GM23338 (cell line): ENCODE measurements around the gene DNMT1. TPM values are rescaled to one million over a fixed set of nuclear protein-coding genes. Genes with fewer than 3 reads are reported as not detected.

ENCODE experiments used
- ATAC-seq: fragments of 200-7000 bp; cut with Tn5 transposase; 3 replicates; pipeline ENCODE4 v1.9.1; 2020
- DNase-seq: peaks from one replicate; pipeline ENCODE4 v3.0.0-alpha.2; 2015; ENCODE audit warnings: low spot score
- H2AFZ ChIP-seq: fragments of 200-600 bp; sonication (generic); 2 replicates; pipeline ENCODE4 v1.8.0; 2016; ENCODE audit warnings: antibody characterized with exemption, mild to moderate bottlenecking, moderate library complexity
- H3F3A ChIP-seq: fragments of 200-600 bp; sonication (generic); replicated peaks from 2 replicates; pipeline ENCODE4 v1.8.0; 2017; ENCODE audit warnings: antibody characterized with exemption, mixed run types, low read depth
- H3K27ac ChIP-seq: fragments of 200-600 bp; sonication (generic); 2 replicates; pipeline ENCODE4 v1.6.1; 2016; ENCODE audit warnings: low read depth
- H3K27me3 ChIP-seq: fragments of 200-600 bp; sonication (generic); 2 replicates; pipeline ENCODE4 v1.8.0; 2016; ENCODE audit warnings: mild to moderate bottlenecking, mixed run types, moderate library complexity; ENCODE audit not compliant: insufficient read depth
- H3K36me3 ChIP-seq: fragments of 200-600 bp; sonication (generic); 2 replicates; pipeline ENCODE4 v1.8.0; 2016; ENCODE audit warnings: mild to moderate bottlenecking; ENCODE audit not compliant: insufficient read depth
- H3K4me1 ChIP-seq: fragments of 200-600 bp; sonication (generic); 2 replicates; pipeline ENCODE4 v1.8.0; 2016; ENCODE audit warnings: mild to moderate bottlenecking, moderate library complexity; ENCODE audit not compliant: insufficient read depth
- H3K4me2 ChIP-seq: fragments of 200-600 bp; sonication (generic); 2 replicates; pipeline ENCODE4 v1.7.1; 2017; ENCODE audit warnings: mixed run types
- H3K4me3 ChIP-seq: fragments of 200-600 bp; sonication (generic); 2 replicates; pipeline ENCODE4 v1.6.1; 2016; ENCODE audit warnings: mixed run types
- H3K79me2 ChIP-seq: fragments of 200-600 bp; sonication (generic); replicated peaks from 2 replicates; pipeline ENCODE4 v1.8.0; 2017; ENCODE audit warnings: mild to moderate bottlenecking; ENCODE audit not compliant: insufficient read depth
- H3K9me2 ChIP-seq: fragments of 200-600 bp; sonication (generic); 2 replicates; pipeline ENCODE4 v1.8.0; 2017; ENCODE audit not compliant: insufficient read depth
- H4K20me1 ChIP-seq: fragments of 200-600 bp; sonication (generic); replicated peaks from 2 replicates; pipeline ENCODE4 v1.8.0; 2017; ENCODE audit warnings: mild to moderate bottlenecking; ENCODE audit not compliant: insufficient read depth
- H3K27ac Mint-ChIP-seq: 2 replicates; pipeline ENCODE4 v1.8.0; 2020; ENCODE audit warnings: inconsistent platforms, mild to moderate bottlenecking, moderate library complexity, mixed read lengths
- H3K27me3 Mint-ChIP-seq: 3 replicates; pipeline ENCODE4 v1.8.0; 2022; ENCODE audit warnings: low read depth, mild to moderate bottlenecking, moderate library complexity, mixed read lengths, inconsistent platforms; ENCODE audit not compliant: insufficient read depth, poor library complexity
- H3K36me3 Mint-ChIP-seq: 3 replicates; pipeline ENCODE4 v1.8.0; 2021; ENCODE audit warnings: low read depth, mild to moderate bottlenecking, inconsistent platforms, moderate library complexity, mixed read lengths
- H3K4me1 Mint-ChIP-seq: 3 replicates; pipeline ENCODE4 v1.8.0; 2020; ENCODE audit warnings: mild to moderate bottlenecking, inconsistent platforms, mixed read lengths
- H3K4me3 Mint-ChIP-seq: 3 replicates; pipeline ENCODE4 v1.8.0; 2021; ENCODE audit warnings: moderate library complexity, mild to moderate bottlenecking, inconsistent platforms, mixed read lengths
- H3K9me3 Mint-ChIP-seq: 3 replicates; pipeline ENCODE4 v1.8.0; 2020; ENCODE audit warnings: moderate library complexity, mild to moderate bottlenecking, inconsistent platforms, mixed read lengths
- CREB1 ChIP-seq: fragments of 250-450 bp; sonication (Bioruptor Pico); IDR thresholded peaks from 2 replicates; pipeline ENCODE4 v1.5.0; 2020; ENCODE audit warnings: low read depth, mild to moderate bottlenecking, moderate library complexity
- CTCF ChIP-seq, 2 experiments: fragments of 200-600 bp in 1 of 2; sonication (generic) in 1 of 2; conservative IDR thresholded peaks; 2 replicates each; pipeline versions ENCODE4 v1.5.1 to v1.6.1; 2016 to 2017; ENCODE audit warnings: antibody characterized with exemption in 2 of 2, low read depth in 2 of 2, mild to moderate bottlenecking in 2 of 2, moderate library complexity in 1 of 2
- ETS1 ChIP-seq: IDR thresholded peaks from 2 replicates; pipeline ENCODE4 v1.6.1; 2016; ENCODE audit warnings: antibody characterized with exemption
- EZH2 ChIP-seq: fragments of 200-600 bp; sonication (generic); IDR thresholded peaks from one replicate; pipeline ENCODE4 v1.8.0; 2017; ENCODE audit warnings: antibody characterized with exemption, mild to moderate bottlenecking, low read depth; ENCODE audit not compliant: unreplicated experiment
- EZH2phosphoT487 ChIP-seq: fragments of 200-600 bp; sonication (generic); IDR thresholded peaks from one replicate; pipeline ENCODE4 v1.8.1; 2018; ENCODE audit warnings: antibody characterized with exemption; ENCODE audit not compliant: unreplicated experiment
- JUNB ChIP-seq: IDR thresholded peaks from one replicate; pipeline ENCODE4 v1.6.1; 2016; ENCODE audit warnings: antibody characterized with exemption; ENCODE audit not compliant: unreplicated experiment
- NANOG ChIP-seq: IDR thresholded peaks from 2 replicates; pipeline ENCODE4 v1.6.1; 2016; ENCODE audit warnings: antibody characterized with exemption, borderline replicate concordance
- POLR2AphosphoS5 ChIP-seq: IDR thresholded peaks from 2 replicates; pipeline ENCODE4 v1.6.1; 2016; ENCODE audit warnings: antibody characterized with exemption, low read depth
- STAT1 ChIP-seq: IDR thresholded peaks from one replicate; pipeline ENCODE4 v1.6.1; 2016; ENCODE audit warnings: antibody characterized with exemption; ENCODE audit not compliant: unreplicated experiment
- ZNF331 ChIP-seq: fragments of 250-450 bp; sonication (Bioruptor Pico); IDR thresholded peaks from 2 replicates; pipeline ENCODE4 v1.5.0; 2020; ENCODE audit warnings: low read depth, mild to moderate bottlenecking, moderate library complexity
- polyA plus RNA-seq: library from polyadenylated mRNA; unstranded; fragments of >200 nt; fragmentation: Nextera tagmentation; extraction: Ambion mirVana; gene quantifications from 2 replicates; pipeline ENCODE4 v1.2.1, GENCODE V29; 2016
- total RNA-seq: library from RNA; depleted of rRNA; stranded (reverse); fragments of >200 nt; shearing (Covaris generic); gene quantifications from 2 replicates; pipeline ENCODE4 v1.2.3, GENCODE V29; 2014
- TF ChIP-seq, protein P1 (sequence below): IDR thresholded peaks from one replicate; pipeline ENCODE4 v1.6.1; 2018; ENCODE audit warnings: antibody characterized with exemption; ENCODE audit not compliant: unreplicated experiment

DNMT1 gene
- total and polyA plus RNA-seq, 2 experiments from 2014 or later, result 238 to 589 TPM

GRCh38 chr19:10126213-10126639 lies 68.5 kb downstream of the DNMT1 start:
- ATAC-seq, result no peak
- Histone ChIP-seq H3K4me3 (no peak overlapping the region), H3K9me2 (no peaks in the 10 kb centered on the region), H3K27me3 (no peaks in the 10 kb centered on the region), H3K27ac (no peak overlapping the region), H3K36me3 (peaks cover 5% of the 10 kb centered on the region; the same call in 1 of the 2 replicates), H4K20me1 (no peaks in the 10 kb centered on the region), H3K4me1 (no peaks in the 10 kb centered on the region), H3F3A (0 out of 2 replicates have a peak, but pooled peaks cover 2% of the 10 kb centered on the region), H3K4me2 (no peak overlapping the region), H2AFZ (no peak overlapping the region), H3K79me2 (no peaks in the 10 kb centered on the region)
- H3K4me3 Mint-ChIP-seq, result no peak overlapping the region
- DNase-seq, result no peak
- H3K9me3 Mint-ChIP-seq, result no peaks in the 10 kb centered on the region; the same call in 2 of the 3 replicates
- H3K4me1 Mint-ChIP-seq, result no peaks in the 10 kb centered on the region
- TF ChIP-seq JUNB (no peak), CREB1 (CRISPR knock-in tag) (no peak), POLR2AphosphoS5 (no peak), EZH2phosphoT487 (no peak), STAT1 (no peak)
- peaks cover 15% of the 10 kb centered on the region for H3K36me3 Mint-ChIP-seq
- H3K27me3 Mint-ChIP-seq, result peaks cover 5% of the 10 kb centered on the region
- no peak overlapping the region for H3K27ac Mint-ChIP-seq

- Mint-ChIP-seq H3K9me3 (no peaks in the 10 kb centered on the region; the same call in 2 of the 3 replicates), H3K36me3 (peaks cover 14% of the 10 kb centered on the region), H3K27me3 (peaks cover 4% of the 10 kb centered on the region), H3K4me3 (no peak overlapping the region), H3K4me1 (no peaks in the 10 kb centered on the region), H3K27ac (0 out of 2 replicates have a peak overlapping the region, but pooled peaks have one; percentile 1)
- Histone ChIP-seq H3K4me3 (no peak overlapping the region), H3K79me2 (peaks cover 1% of the 10 kb centered on the region), H3K36me3 (peaks cover 5% of the 10 kb centered on the region; the same call in 1 of the 2 replicates), H3K9me2 (no peaks in the 10 kb centered on the region), H2AFZ (no peak overlapping the region), H3F3A (peaks cover 2% of the 10 kb centered on the region; the same call in 1 of the 2 replicates), H4K20me1 (no peaks in the 10 kb centered on the region), H3K27ac (no peak overlapping the region), H3K27me3 (no peaks in the 10 kb centered on the region), H3K4me2 (no peak overlapping the region), H3K4me1 (no peaks in the 10 kb centered on the region)
- ATAC-seq, result no peak
- DNase-seq, result no peak
- TF ChIP-seq CTCF (conservative IDR thresholded peaks at IDR 0.05; ENCODE audit: low read depth in 2 of 2), result no peak
These were observed 70.3 kb downstream of the DNMT1 start for GRCh38 chr19:10124429-10124828.

GRCh38 chr19:10122045-10122444 lies 72.7 kb downstream of the DNMT1 start:
- no peaks in the 10 kb centered on the region; the same call in 2 of the 3 replicates for H3K9me3 Mint-ChIP-seq
- H3K27ac ChIP-seq, result no peak overlapping the region
- peaks cover 21% of the 10 kb centered on the region for H3K79me2 ChIP-seq
- no peak overlapping the region for H3K4me2 ChIP-seq
- H3K27ac Mint-ChIP-seq, result no peak overlapping the region
- H3K27me3 ChIP-seq, result no peaks in the 10 kb centered on the region
- H3K4me3 ChIP-seq, result no peak overlapping the region
- H3K27me3 Mint-ChIP-seq, result peaks cover 8% of the 10 kb centered on the region
- H2AFZ ChIP-seq, result no peak overlapping the region
- no peaks in the 10 kb centered on the region; the same call in 2 of the 3 replicates for H3K4me1 Mint-ChIP-seq
- peaks cover 5% of the 10 kb centered on the region; the same call in 1 of the 2 replicates for H3F3A ChIP-seq
- DNase-seq, result no peak
- no peak overlapping the region; the same call in 2 of the 3 replicates for H3K4me3 Mint-ChIP-seq
- peaks cover 30% of the 10 kb centered on the region for H3K36me3 Mint-ChIP-seq
- H4K20me1 ChIP-seq, result peaks cover 7% of the 10 kb centered on the region; the same call in 1 of the 2 replicates
- no peak for ATAC-seq
- H3K36me3 ChIP-seq, result peaks cover 15% of the 10 kb centered on the region; the same call in 1 of the 2 replicates
- H3K9me2 ChIP-seq, result no peaks in the 10 kb centered on the region
- no peaks in the 10 kb centered on the region for H3K4me1 ChIP-seq
- TF ChIP-seq CTCF (conservative IDR thresholded peaks at IDR 0.05; ENCODE audit: low read depth in 2 of 2) (no peak), ETS1 (no peak), EZH2 (no peak), NANOG (no peak), STAT1 (no peak), ZNF331 (no peak)
- TF ChIP-seq, protein P1, sequence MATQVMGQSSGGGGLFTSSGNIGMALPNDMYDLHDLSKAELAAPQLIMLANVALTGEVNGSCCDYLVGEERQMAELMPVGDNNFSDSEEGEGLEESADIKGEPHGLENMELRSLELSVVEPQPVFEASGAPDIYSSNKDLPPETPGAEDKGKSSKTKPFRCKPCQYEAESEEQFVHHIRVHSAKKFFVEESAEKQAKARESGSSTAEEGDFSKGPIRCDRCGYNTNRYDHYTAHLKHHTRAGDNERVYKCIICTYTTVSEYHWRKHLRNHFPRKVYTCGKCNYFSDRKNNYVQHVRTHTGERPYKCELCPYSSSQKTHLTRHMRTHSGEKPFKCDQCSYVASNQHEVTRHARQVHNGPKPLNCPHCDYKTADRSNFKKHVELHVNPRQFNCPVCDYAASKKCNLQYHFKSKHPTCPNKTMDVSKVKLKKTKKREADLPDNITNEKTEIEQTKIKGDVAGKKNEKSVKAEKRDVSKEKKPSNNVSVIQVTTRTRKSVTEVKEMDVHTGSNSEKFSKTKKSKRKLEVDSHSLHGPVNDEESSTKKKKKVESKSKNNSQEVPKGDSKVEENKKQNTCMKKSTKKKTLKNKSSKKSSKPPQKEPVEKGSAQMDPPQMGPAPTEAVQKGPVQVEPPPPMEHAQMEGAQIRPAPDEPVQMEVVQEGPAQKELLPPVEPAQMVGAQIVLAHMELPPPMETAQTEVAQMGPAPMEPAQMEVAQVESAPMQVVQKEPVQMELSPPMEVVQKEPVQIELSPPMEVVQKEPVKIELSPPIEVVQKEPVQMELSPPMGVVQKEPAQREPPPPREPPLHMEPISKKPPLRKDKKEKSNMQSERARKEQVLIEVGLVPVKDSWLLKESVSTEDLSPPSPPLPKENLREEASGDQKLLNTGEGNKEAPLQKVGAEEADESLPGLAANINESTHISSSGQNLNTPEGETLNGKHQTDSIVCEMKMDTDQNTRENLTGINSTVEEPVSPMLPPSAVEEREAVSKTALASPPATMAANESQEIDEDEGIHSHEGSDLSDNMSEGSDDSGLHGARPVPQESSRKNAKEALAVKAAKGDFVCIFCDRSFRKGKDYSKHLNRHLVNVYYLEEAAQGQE, result no peak
